ENCODE data around the gene PYURF.
"Not testable (repeated sequence)": the region's sequence is repeated elsewhere in the genome, so short reads cannot be mapped to it uniquely, and the experiment has no call there.

The PYURF gene

GRCh38 chr4:88523325-88524129 is at the start of gene PYURF:
PYURF (minus strand) TSS chr4:88523776; CDS start chr4:88523700, 76 bp downstream.
- peak; percentile 76 to 77 for DNase-seq (ENCODE audit: low read depth in 2 of 2)

GRCh38 chr4:88570001-88570400 is 46.4 kb upstream of the PYURF start:
- no peak for DNase-seq (ENCODE audit: low read depth in 2 of 2)

- no peak for DNase-seq (ENCODE audit: low read depth in 2 of 2)
Observed at GRCh38 chr4:88567591-88567990, 44.0 kb upstream of the PYURF start.

- DNase-seq (ENCODE audit: low read depth in 2 of 2): no peak
Observed at GRCh38 chr4:88549815-88550214, 26.2 kb upstream of the PYURF start.

GRCh38 chr4:88539322-88540068 is 15.9 kb upstream of the PYURF start:
- not testable (repeated sequence) for DNase-seq (ENCODE audit: low read depth in 2 of 2)

- DNase-seq (ENCODE audit: low read depth in 2 of 2): no peak
Observed at GRCh38 chr4:88537709-88538108, 14.1 kb upstream of the PYURF start.

GRCh38 chr4:88535090-88535755 is 11.6 kb upstream of the PYURF start:
- DNase-seq (ENCODE audit: low read depth in 2 of 2): no peak

- peak; percentile 75 to 80 for DNase-seq (ENCODE audit: low read depth in 2 of 2)
Observed at GRCh38 chr4:88533937-88534750, 10.6 kb upstream of the PYURF start.

GRCh38 chr4:88533088-88533790 is 9.7 kb upstream of the PYURF start:
- peak; percentile 45 to 56 for DNase-seq (ENCODE audit: low read depth in 2 of 2)

- no peak for DNase-seq (ENCODE audit: low read depth in 2 of 2)
Observed at GRCh38 chr4:88531549-88531948, 8.0 kb upstream of the PYURF start.

- DNase-seq (ENCODE audit: low read depth in 2 of 2): no peak
Observed at GRCh38 chr4:88528861-88529260, 5.3 kb upstream of the PYURF start.

GRCh38 chr4:88527787-88528186 is 4.2 kb upstream of the PYURF start:
- no peak for DNase-seq (ENCODE audit: low read depth in 2 of 2)

- DNase-seq (ENCODE audit: low read depth in 2 of 2): no peak
Observed at GRCh38 chr4:88526221-88526815, 2.7 kb upstream of the PYURF start.

- DNase-seq (ENCODE audit: low read depth in 2 of 2): no peak
Observed at GRCh38 chr4:88524171-88524570, 595 bp upstream of the PYURF start.

- no peak for DNase-seq (ENCODE audit: low read depth in 2 of 2)
Observed at GRCh38 chr4:88522702-88523324, 763 bp downstream of the PYURF start.

GRCh38 chr4:88518911-88519310 is 4.7 kb downstream of the PYURF start:
- no peak for DNase-seq (ENCODE audit: low read depth in 2 of 2)

GRCh38 chr4:88517825-88518224 is 5.8 kb downstream of the PYURF start:
- DNase-seq (ENCODE audit: low read depth in 2 of 2): no peak

GRCh38 chr4:88516746-88517145 is 6.8 kb downstream of the PYURF start:
- DNase-seq (ENCODE audit: low read depth in 2 of 2): no peak

GRCh38 chr4:88514557-88515511 is 8.7 kb downstream of the PYURF start:
- no peak for DNase-seq (ENCODE audit: low read depth in 2 of 2)

Data from fibroblast of skin of left quadriceps (primary cell).